HG03342 (cell line): ENCODE measurements around the gene OLFML2A.

Source experiments
- ATAC-seq: cut with Tn5 transposase; IDR thresholded peaks from one replicate; pipeline ENCODE4 v1.9.1; 2021; ENCODE audit warnings: mild to moderate bottlenecking, moderate library complexity; ENCODE audit not compliant: unreplicated experiment

OLFML2A gene

GRCh38 chr9:124849801-124850200, 72.9 kb downstream of the OLFML2A start:
- no peak for ATAC-seq

DNA sequence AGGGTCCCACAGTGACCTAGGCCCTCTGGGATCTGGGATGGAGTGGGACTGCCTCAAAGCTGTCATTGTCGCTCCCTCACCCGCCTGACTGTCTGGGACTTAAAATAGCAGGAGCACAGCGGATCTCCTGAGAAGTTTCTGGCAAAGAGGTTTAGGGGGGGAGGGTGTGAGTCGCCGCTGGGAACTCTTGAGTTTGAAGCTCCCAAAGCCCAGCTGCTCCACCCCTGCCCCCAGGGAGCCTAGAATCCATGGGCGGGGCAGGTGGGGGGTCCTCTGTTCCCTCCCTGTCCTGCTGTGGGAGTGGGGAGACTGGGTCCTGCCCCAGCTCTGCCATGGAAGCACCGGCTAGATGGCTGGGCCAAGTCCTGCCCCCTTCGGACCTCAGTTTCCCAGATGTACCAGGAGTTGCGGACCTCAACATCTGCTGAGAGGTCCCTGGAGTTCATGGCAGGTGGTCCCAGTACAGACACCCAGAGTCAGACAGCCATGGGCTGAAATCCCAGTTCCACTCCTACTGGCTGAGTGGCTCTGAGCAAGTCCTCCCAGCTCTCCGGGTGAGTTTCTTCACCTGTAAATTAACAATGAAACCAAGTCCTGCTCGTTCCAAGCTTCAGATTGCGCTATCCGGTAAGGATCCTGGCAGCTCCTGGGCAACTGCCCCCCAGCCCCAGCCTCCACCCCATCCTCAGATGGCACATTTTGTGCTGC, 75.3 kb downstream of the OLFML2A start:
- no peak for ATAC-seq

DNA sequence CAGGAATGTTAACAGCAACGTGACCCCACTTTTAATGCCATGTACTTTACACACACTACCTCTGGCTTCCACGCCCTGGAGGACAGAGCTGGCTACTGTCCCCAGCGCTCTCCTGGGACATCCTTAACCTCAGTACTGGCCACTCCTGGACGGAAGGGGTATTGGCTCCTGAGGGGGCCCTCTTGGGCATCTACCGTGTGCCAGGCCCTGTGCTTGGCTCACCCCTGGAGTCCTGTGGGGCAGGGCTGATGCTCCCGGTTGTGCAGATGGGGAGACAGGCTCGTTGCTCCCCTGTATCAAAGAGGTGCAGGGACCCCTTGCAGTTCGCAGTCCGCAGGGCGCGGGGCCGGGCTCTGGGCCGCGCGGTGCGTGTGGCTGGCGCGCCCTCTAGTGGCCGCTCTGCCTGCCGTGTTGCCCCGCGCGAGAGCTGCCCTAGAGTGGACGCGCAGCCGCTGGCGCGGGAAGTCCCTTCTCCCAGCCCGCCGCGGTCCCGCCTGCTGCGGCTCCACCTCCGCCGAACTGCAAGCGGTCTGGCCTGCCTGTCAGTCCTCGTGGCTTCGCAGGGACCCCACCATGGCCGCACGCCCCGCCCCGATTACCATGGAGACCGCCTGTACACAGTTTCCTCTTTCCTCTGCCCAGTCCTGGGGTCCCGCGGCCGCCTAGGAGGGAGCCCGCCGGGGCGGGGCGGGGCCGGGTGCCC, 76.0 kb downstream of the OLFML2A start, which contains the start of gene WDR38:
Gene WDR38 (plus strand): TSS at position 632 of the 703 bp plus-strand sequence. CDS start 72 bp downstream, outside the sequence.
- ATAC-seq, result peak; percentile 50

- no peak for ATAC-seq
Observed at GRCh38 chr9:124853605-124854143, 76.7 kb downstream of the OLFML2A start.

GRCh38 chr9:124854161-124854560, 77.2 kb downstream of the OLFML2A start:
- no peak for ATAC-seq

DNA sequence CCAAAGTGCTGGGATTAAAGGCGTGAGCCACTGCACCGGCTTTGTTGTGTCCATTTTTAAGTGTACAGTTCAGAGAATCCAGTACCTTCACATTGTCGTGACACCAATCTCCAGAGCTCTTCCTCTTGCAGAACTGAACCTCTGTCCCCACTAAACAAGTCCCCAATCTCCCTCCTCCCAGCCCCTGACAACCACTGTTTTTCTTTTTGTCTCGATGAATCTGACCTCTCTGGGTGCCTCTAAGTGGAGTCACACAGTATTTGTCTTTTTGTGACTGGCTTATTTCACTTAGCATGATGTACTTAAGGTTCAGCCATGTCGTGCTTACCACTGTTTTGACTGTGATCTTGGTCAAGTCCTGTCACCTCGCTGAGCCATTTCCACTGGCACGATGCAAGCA, 77.9 kb downstream of the OLFML2A start:
- ATAC-seq, result no peak

DNA sequence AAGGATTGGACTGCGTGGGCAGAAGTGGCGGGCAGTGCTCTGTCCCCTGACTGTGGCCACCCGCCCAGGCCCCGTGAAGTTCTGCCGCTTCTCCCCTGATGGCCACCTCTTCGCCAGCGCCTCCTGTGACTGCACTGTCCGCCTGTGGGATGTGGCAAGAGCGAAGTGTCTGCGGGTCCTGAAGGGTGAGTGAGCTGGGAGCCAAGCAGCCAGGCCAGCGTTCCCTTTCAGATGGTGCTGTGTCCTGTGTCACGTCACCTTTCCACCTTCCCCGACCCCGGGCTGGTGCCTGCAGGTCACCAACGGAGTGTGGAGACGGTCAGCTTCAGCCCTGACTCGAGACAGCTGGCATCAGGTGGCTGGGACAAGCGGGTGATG, 78.6 kb downstream of the OLFML2A start:
- ATAC-seq, result no peak

DNA sequence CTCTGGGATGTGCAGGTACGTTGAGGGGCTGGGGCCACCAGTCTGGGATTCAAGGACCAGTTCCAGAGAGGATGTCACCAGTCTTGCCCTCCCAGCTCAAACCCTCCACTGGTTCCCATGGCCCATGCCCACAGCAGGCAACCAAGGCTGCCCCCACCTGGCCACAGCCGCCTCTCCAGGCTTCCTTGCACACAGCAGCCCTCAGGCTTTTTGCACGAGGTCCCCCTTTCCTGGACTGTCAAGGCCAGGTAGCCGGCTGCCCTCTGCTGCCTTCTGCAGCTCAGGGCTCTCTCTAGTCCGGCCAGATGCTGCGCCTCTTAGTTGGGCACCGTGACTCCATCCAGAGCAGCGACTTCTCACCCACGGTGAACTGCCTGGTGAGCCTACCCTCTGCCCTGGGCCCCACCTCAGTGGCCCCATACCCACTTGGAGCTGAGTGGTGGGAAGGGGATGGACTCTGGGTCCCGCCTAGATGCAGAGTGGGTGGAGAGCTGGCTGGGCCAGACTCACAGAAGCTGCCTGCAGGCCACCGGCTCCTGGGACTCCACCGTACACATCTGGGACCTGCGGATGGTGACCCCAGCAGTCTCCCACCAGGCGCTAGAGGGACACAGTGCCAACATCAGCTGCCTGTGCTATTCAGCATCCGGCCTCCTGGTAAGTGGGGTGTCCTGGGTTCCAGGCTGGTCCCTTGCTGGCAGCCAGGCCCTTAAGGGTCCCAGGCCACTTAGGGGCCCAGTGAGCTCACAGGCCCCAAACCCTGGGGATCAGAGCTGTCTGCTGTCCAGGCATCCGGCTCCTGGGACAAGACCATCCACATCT, 79.2 kb downstream of the OLFML2A start:
- no peak for ATAC-seq

DNA sequence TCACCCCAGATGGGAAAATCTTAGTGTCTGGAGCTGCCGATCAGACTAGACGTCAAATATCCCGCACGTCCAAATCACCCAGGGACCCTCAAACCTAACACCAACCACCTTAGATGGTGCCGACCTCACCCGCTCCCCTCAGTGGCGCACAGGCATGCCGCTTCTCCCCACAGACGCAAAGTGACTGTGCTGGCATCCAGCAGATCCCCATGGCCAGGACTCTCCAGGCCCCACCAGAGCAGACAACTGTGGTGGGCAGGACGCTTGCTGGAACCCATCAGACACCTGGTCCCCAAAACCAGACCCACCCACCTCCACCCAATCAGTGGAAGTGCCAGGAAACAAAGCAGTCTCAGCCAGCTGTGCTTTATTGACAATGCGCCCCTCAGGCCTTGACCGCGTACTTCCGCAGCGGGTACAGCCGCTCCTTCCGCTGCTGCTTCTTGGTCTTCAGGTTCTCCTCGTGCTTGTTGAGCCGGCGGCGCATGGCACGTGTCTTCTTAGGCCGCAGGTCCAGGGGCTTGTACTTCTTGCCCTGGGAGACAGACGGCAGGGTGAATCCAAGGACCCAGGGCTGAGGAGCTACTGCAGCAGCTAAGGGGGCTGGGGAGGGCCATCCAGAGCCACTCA, 80.7 kb downstream of the OLFML2A start:
- ATAC-seq, result no peak

GRCh38 chr9:124858330-124859046, 81.6 kb downstream of the OLFML2A start:
- no peak for ATAC-seq

- no peak for ATAC-seq
Observed at GRCh38 chr9:124859803-124860581, 83.1 kb downstream of the OLFML2A start.

DNA sequence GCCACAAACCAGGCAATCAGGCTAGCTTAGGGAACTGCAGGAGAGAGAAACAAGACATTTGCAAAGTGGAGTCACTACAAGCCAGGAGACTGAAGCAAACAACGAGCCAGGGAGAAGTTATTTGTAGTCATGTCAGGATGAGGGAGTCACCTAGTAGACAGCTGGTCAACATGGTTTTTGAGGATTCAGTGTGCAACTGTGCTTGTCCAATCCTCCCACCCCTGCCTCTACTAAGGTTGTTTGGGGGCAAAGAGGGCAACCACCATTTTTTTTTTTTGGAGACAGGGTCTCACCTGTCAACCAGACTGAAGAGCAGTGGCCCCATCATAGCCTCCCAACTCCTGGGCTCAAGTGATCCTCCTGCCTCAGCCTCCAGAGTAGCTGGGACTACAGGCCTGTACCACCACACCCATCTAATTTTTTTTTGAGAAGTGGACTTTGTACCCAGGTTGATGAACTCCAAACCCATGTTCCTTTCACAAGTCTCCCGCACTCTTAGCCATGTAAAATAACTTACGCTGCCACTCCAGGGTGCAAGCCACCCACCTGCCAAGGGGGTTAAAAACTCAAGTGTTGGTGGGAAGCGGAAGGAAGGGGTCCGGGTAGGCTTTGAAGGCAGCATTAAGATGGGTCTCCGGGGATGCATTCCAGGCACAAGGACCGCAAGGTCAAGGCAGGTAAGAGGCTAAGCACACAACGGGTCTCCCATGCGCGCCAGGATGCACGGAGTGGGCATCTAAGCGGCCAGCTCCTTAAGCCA, 83.8 kb downstream of the OLFML2A start:
- no peak for ATAC-seq

- ATAC-seq, result peak; percentile 90
Observed at GRCh38 chr9:124861342-124862229, 84.7 kb downstream of the OLFML2A start, which contains the start of the genes ARPC5L and RPL35. Gene ARPC5L, plus strand, starts transcription at chr9:124862130. Its CDS starts 7,161 bp downstream, at chr9:124869291. Gene RPL35, minus strand, starts transcription at chr9:124861957. Its CDS starts 45 bp downstream, at chr9:124861912.

GRCh38 chr9:124863371-124863871, 86.5 kb downstream of the OLFML2A start:
- no peak for ATAC-seq
